GM23248 (cell line): ENCODE data around the gene PARVB. TPM values are rescaled to one million over a fixed set of nuclear protein-coding genes. Genes with fewer than 3 reads are reported as not detected.
"Not testable (repeated sequence)": the region's sequence is repeated elsewhere in the genome, so short reads cannot be mapped to it uniquely, and the experiment has no call there.

ENCODE experiments used
- DNase-seq: peaks from one replicate; pipeline ENCODE4 v3.0.0-alpha.2; 2015
- H2AFZ ChIP-seq: fragments of 200-600 bp; sonication (generic); 2 replicates; pipeline ENCODE4 v1.6.1; 2016; ENCODE audit warnings: antibody characterized with exemption
- H3F3A ChIP-seq: fragments of 200-600 bp; sonication (generic); 2 replicates; pipeline ENCODE4 v1.6.1; 2016; ENCODE audit warnings: mild to moderate bottlenecking, antibody characterized with exemption, mixed run types; ENCODE audit not compliant: insufficient read depth
- H3K27ac ChIP-seq: fragments of 200-600 bp; sonication (generic); 2 replicates; pipeline ENCODE4 v1.5.1; 2016; ENCODE audit warnings: mild to moderate bottlenecking
- H3K27me3 ChIP-seq: fragments of 200-600 bp; sonication (generic); replicated peaks from 2 replicates; pipeline ENCODE4 v1.6.1; 2016; ENCODE audit warnings: mild to moderate bottlenecking; ENCODE audit not compliant: insufficient read depth
- H3K36me3 ChIP-seq: fragments of 200-600 bp; sonication (generic); 2 replicates; pipeline ENCODE4 v1.6.1; 2016; ENCODE audit warnings: low read depth, mild to moderate bottlenecking
- H3K4me1 ChIP-seq: fragments of 200-600 bp; sonication (generic); 2 replicates; pipeline ENCODE4 v1.6.1; 2016; ENCODE audit warnings: mild to moderate bottlenecking; ENCODE audit not compliant: insufficient read depth
- H3K4me2 ChIP-seq: fragments of 200-600 bp; sonication (generic); one replicate; pipeline ENCODE4 v1.6.1; 2016; ENCODE audit warnings: mild to moderate bottlenecking; ENCODE audit not compliant: unreplicated experiment
- H3K4me3 ChIP-seq: fragments of 200-600 bp; sonication (generic); 2 replicates; pipeline ENCODE4 v1.5.1; 2016; ENCODE audit warnings: mild to moderate bottlenecking
- H3K79me2 ChIP-seq: fragments of 200-600 bp; sonication (generic); 2 replicates; pipeline ENCODE4 v1.6.1; 2016; ENCODE audit warnings: mild to moderate bottlenecking; ENCODE audit not compliant: insufficient read depth
- H3K9ac ChIP-seq: fragments of 200-600 bp; sonication (generic); 2 replicates; pipeline ENCODE4 v1.6.1; 2016; ENCODE audit warnings: mild to moderate bottlenecking
- H3K9me2 ChIP-seq: fragments of 200-600 bp; sonication (generic); 2 replicates; pipeline ENCODE4 v1.6.1; 2016; ENCODE audit warnings: mixed run types, mild to moderate bottlenecking, moderate library complexity; ENCODE audit not compliant: insufficient read depth
- H3K9me3 ChIP-seq: fragments of 200-600 bp; sonication (generic); one replicate; pipeline ENCODE4 v1.6.1; 2017; ENCODE audit warnings: low read depth
- H4K20me1 ChIP-seq: fragments of 200-600 bp; sonication (generic); 2 replicates; pipeline ENCODE4 v1.6.0; 2016; ENCODE audit not compliant: insufficient read depth
- EZH2 ChIP-seq: fragments of 200-600 bp; sonication (generic); IDR thresholded peaks from 2 replicates; pipeline ENCODE4 v1.6.1; 2018; ENCODE audit warnings: antibody characterized with exemption, mild to moderate bottlenecking; ENCODE audit not compliant: insufficient read depth, poor library complexity, severe bottlenecking
- EZH2phosphoT487 ChIP-seq: fragments of 200-600 bp; sonication (generic); IDR thresholded peaks from 2 replicates; pipeline ENCODE4 v1.6.1; 2018; ENCODE audit warnings: antibody characterized with exemption, moderate library complexity, mild to moderate bottlenecking, low read depth; ENCODE audit not compliant: insufficient read depth
- whole genome bisulfite sequencing, 2 experiments: methylation state at CpG; one replicate each; pipeline ENCODE4 v1.1.6; 2015 to 2017; ENCODE audit warnings: low lambda C conversion rate in 2 of 2, low coverage in 1 of 2; ENCODE audit errors: missing lambda C conversion rate in 2 of 2; 5-methylcytosine and 5-hydroxymethylcytosine counted together
- in situ Hi-C: fragments of 300-500 bp; cut with MboI; formaldehyde crosslinking; loops from 2 replicates; pipeline ENCODE4 v1.15.0; 2020
- polyA plus RNA-seq: library from polyadenylated mRNA; unstranded; fragments of >200 nt; fragmentation: Nextera tagmentation; extraction: Ambion mirVana; gene quantifications from 2 replicates; pipeline ENCODE4 v1.2.1, GENCODE V29; 2016
- total RNA-seq: library from RNA; depleted of rRNA; stranded (reverse); fragments of >200 nt; shearing (Covaris generic); gene quantifications from 2 replicates; pipeline ENCODE4 v1.2.3, GENCODE V29; 2014

The PARVB gene
- total and polyA plus RNA-seq, 2 experiments from 2014 or later = 52.6 to 141 TPM

DNA sequence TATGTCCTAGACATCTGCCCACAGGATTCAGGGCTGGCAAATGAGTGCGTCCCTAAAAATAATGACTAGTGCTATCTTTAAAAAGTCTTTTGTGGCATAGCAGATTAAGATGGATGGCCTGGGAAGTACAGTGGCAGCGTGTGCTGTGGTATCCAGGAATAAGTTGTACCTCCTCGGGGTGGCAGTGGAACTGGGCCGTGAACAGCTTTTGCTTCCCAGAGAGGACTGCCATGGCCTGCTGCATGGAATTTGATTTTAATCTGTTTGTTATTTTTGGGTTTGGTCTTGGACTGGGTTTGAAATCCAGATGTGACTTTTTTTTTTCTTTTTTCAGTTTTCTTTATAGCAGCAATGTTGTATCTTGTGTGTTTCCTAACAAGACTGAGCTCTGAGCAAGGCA, 85.3 kb downstream of the PARVB start:
- peaks cover 10% of the 10 kb centered on the region; the same call in 1 of the 2 replicates for H3F3A ChIP-seq
- 36 to 49% methylated on average over 4 of the region's 4 CpGs for WGBS, 2 experiments
- TF ChIP-seq EZH2 (no peak), EZH2phosphoT487 (no peak)
- H3K4me2 ChIP-seq = no peak overlapping the region
- H3K27ac ChIP-seq = peak overlapping the region; percentile 57; the same call in 1 of the 2 replicates
- no peak overlapping the region for H2AFZ ChIP-seq
- H3K4me3 ChIP-seq = no peak overlapping the region
- H3K9ac ChIP-seq = peak overlapping the region; percentile 47; the same call in 1 of the 2 replicates
- H3K36me3 ChIP-seq = no peaks in the 10 kb centered on the region
- in situ Hi-C loops = no loop called here
- H3K4me1 ChIP-seq = peaks cover 16% of the 10 kb centered on the region
- H4K20me1 ChIP-seq = no peaks in the 10 kb centered on the region
- H3K79me2 ChIP-seq = no peaks in the 10 kb centered on the region
- DNase-seq = no peak
- no peaks in the 10 kb centered on the region for H3K27me3 ChIP-seq
- no peaks in the 10 kb centered on the region for H3K9me2 ChIP-seq
- H3K9me3 ChIP-seq = no peaks in the 10 kb centered on the region

DNA sequence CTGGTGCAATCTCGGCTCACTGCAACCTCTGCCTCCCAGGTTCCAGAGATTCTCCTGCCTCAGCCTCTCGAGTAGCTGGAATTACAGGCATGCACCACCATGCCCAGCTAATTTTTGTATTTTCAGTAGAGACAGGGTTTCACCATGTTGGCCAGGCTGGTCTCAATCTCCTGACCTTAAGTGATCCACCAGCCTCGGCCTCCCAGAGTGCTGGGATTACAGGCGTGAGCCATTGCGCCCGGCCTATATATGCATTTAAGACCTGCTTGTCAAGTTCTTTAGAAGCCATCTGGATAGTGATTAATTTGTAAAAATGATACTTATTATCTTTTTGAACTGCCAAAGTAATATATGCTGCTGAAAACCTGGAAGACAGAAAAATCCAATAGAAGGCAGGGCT, 86.6 kb downstream of the PARVB start:
- H3K4me3 ChIP-seq, H3K36me3 ChIP-seq, H4K20me1 ChIP-seq, H3K9me3 ChIP-seq, DNase-seq, H3K27me3 ChIP-seq, H2AFZ ChIP-seq, in situ Hi-C loops, H3K9me2 ChIP-seq, H3K4me2 ChIP-seq, H3K27ac ChIP-seq, H3F3A ChIP-seq, H3K79me2 ChIP-seq, H3K9ac ChIP-seq: not testable (repeated sequence)
- WGBS, 2 experiments = 93 to 95% methylated on average over 6 of the region's 6 CpGs
- peaks cover 16% of the 10 kb centered on the region for H3K4me1 ChIP-seq

DNA sequence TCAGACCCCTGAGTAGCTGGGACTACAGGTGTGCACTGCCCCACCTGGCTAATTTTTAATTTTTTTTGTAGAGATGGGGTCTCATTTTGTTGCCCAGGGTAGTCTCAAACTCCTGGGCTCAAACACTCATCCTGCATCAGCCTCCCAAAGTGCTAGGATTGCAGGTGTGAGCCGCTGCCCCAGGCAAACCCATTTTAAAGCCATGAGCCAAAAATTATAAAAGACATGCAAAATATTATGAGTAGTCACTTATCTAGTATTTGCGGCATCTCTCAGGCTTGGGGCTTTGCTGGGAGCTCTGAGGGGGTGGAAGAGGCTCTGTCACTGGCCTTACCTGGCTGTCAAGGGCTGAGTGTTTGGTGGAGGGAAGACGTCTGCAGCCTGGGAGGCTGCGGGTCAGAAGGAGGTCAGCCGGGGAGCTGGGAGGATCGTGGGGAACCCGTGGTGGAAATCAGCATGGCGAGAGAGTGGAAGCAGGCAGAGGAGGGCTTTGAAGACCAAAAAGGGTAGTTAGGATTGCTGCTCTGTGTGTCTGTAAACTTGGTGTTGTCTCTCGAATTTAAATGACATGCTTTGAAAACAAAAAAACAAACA, 87.6 kb downstream of the PARVB start:
- Histone ChIP-seq H3K36me3 (no peaks in the 10 kb centered on the region; the same call in 1 of the 2 replicates), H3K4me3 (no peak overlapping the region), H3F3A (peaks cover 10% of the 10 kb centered on the region; the same call in 1 of the 2 replicates), H3K4me1 (peaks cover 16% of the 10 kb centered on the region), H3K9ac (no peak overlapping the region), H3K27ac (no peak overlapping the region), H3K79me2 (no peaks in the 10 kb centered on the region), H3K9me2 (no peaks in the 10 kb centered on the region), H3K27me3 (no peaks in the 10 kb centered on the region), H3K9me3 (no peaks in the 10 kb centered on the region), H4K20me1 (no peaks in the 10 kb centered on the region), H3K4me2 (no peak overlapping the region), H2AFZ (no peak overlapping the region)
- 83 to 85% methylated on average over 9 of the region's 9 CpGs for WGBS, 2 experiments
- in situ Hi-C loops = no loop called here
- TF ChIP-seq EZH2 (no peak), EZH2phosphoT487 (no peak)
- DNase-seq = no peak

DNA sequence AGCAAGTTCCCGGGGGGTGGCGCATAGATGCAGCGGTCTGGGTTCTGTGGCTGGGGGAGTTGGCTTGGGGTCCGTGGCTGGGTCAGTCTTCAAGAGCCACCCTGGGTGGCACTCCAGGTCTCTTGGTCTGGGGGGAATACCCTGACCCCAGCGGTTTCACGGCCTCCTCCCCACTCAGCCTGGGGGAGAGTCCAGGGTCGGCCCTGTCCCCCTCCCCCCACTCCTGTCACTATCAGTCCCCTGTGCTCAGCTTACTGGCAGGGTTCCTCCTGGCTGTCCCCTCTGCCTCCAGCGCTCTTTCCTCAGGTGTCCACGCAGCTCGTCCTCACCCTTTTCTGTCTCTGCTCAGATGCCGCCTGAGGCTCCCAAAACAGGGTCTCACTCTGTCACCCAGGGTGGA, 88.1 kb downstream of the PARVB start:
- H3K27me3 ChIP-seq = no peaks in the 10 kb centered on the region
- no peak overlapping the region for H3K4me2 ChIP-seq
- H3K9me2 ChIP-seq = no peaks in the 10 kb centered on the region
- no peaks in the 10 kb centered on the region for H3K79me2 ChIP-seq
- no peaks in the 10 kb centered on the region for H3K9me3 ChIP-seq
- H2AFZ ChIP-seq = no peak overlapping the region
- peaks cover 16% of the 10 kb centered on the region for H3K4me1 ChIP-seq
- H3K9ac ChIP-seq = no peak overlapping the region
- 88 to 91% methylated on average over 9 to 10 of the region's 11 CpGs for WGBS, 2 experiments
- H3F3A ChIP-seq = peaks cover 10% of the 10 kb centered on the region; the same call in 1 of the 2 replicates
- H3K4me3 ChIP-seq = no peak overlapping the region
- DNase-seq = no peak
- no peaks in the 10 kb centered on the region for H4K20me1 ChIP-seq
- in situ Hi-C loops = no loop called here
- no peak overlapping the region for H3K27ac ChIP-seq
- TF ChIP-seq EZH2phosphoT487 (no peak), EZH2 (no peak)
- no peaks in the 10 kb centered on the region; the same call in 1 of the 2 replicates for H3K36me3 ChIP-seq

- H3K4me2 ChIP-seq = no peak overlapping the region
- no peaks in the 10 kb centered on the region for H3K9me2 ChIP-seq
- H2AFZ ChIP-seq = no peak overlapping the region
- no peaks in the 10 kb centered on the region for H3K79me2 ChIP-seq
- no peak overlapping the region for H3K4me3 ChIP-seq
- no peak overlapping the region for H3K27ac ChIP-seq
- TF ChIP-seq EZH2phosphoT487 = no peak
- no peak for TF ChIP-seq EZH2
- no peaks in the 10 kb centered on the region for H3F3A ChIP-seq
- H3K9ac ChIP-seq = no peak overlapping the region
- no peak for DNase-seq
- no peaks in the 10 kb centered on the region for H3K27me3 ChIP-seq
- H3K36me3 ChIP-seq = no peaks in the 10 kb centered on the region; the same call in 1 of the 2 replicates
- H3K4me1 ChIP-seq = no peaks in the 10 kb centered on the region
- 95 to 97% methylated on average over 12 of the region's 12 CpGs for whole genome bisulfite sequencing, 2 experiments
- no peaks in the 10 kb centered on the region for H3K9me3 ChIP-seq
- no peaks in the 10 kb centered on the region for H4K20me1 ChIP-seq
- in situ Hi-C loops = no loop called here
These were observed 92.2 kb downstream of the PARVB start for GRCh38 chr22:44116331-44116730.
